ENCODE results near the gene PLPPR5.

Gene PLPPR5

DNA sequence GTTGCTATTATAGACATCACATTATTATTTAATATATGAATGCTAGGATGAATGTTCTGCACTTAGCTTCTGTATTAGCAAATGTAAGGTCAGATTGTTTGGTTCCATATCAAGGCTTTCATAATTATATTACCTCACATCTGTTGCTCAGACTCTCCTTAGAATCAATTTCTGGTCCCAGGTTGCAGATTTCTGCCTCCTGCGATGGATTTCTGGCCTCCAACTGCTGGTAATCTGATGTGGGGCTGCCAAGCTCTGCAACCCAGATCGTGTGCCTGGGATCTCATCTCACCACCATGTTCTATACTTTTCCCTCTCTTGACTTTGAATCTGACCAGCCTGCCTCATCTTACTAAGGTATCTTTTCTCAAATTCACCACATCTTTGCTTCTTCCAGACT, 25.2 kb downstream of the PLPPR5 start:
- intact Hi-C loops (cut with DNase I) = no loop called here

GRCh38 chr1:98975810-98976209, 28.9 kb downstream of the PLPPR5 start:
- intact Hi-C loops (cut with DNase I) = no loop called here
- DNase-seq = no peak

More for the DNA sequence above, 25.2 kb downstream of the PLPPR5 start:
- no peak for DNase-seq

- intact Hi-C loops (cut with DNase I) = no loop called here
- DNase-seq = peak in 1 of 42 donors; percentile 24
Observed at GRCh38 chr1:98975113-98975512, 29.5 kb downstream of the PLPPR5 start.

GRCh38 chr1:98969798-98970490, 34.7 kb downstream of the PLPPR5 start:
- no peak for DNase-seq
- intact Hi-C loops (cut with DNase I) = no loop called here

DNA sequence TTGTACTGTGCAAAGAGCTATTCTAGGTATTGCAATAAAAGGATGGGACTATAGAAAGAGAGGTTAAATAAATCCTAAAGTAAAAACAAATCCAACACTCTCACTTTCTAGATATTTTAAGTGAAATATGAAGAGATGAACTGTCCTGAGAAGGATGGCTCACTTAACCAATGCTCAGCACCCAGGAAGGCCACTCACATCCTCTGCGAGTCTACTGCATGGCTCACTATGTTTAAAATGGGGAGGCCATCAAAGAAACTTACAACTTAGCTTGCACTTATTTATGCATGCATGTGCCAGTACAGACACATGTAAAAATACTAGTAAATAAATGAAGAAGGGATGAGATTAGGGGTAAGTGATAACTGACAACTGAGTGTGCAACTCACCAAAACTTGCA, 37.5 kb downstream of the PLPPR5 start:
- no peak for DNase-seq
- intact Hi-C loops (cut with DNase I) = no loop called here

GRCh38 chr1:98965394-98965793, 39.3 kb downstream of the PLPPR5 start:
- no peak for DNase-seq
- intact Hi-C loops (cut with DNase I) = no loop called here

DNA sequence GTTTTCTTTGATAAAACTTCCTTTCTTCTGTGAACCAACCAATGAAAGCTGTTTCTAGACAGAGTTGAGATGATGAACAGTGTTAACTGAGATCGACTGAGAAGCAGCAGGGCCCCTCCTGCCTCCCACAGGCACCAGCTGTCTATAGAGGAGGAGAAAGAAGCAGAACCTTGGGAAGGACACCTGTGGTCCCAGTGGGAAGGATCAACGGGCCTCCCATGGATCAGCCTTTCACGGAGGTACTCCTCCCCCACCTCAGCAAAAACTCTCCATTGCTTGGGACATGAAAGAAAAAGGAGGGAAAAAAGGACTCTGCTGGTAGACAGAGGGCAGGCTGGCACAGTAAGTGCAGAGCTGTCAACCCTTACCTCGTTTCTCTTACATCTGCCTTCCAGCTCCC, 40.5 kb downstream of the PLPPR5 start:
- intact Hi-C loops (cut with DNase I) = no loop called here

GRCh38 chr1:98963064-98963758, 41.5 kb downstream of the PLPPR5 start:
- intact Hi-C loops (cut with DNase I) = no loop called here
- no peak for DNase-seq

More for the DNA sequence above, 40.5 kb downstream of the PLPPR5 start:
- DNase-seq = no peak

DNA sequence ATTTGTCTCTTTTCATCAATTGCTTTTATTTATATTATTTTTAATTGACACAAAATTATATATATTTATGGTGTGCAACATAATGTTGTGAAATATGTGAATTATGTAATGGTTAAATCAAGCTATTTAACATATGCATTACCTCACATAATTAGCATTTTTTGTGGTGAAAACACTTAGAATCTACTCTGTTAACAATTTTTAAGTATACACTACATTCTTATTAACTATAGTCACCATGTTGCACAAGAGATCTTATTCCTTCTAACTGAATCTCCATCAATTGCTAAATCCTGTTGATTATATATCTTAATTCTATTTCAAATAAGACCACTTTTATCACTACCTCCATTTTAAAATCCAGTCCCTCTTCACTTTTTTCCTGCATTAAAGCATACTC, 42.5 kb downstream of the PLPPR5 start:
- no peak for DNase-seq
- intact Hi-C loops (cut with DNase I) = no loop called here

DNA sequence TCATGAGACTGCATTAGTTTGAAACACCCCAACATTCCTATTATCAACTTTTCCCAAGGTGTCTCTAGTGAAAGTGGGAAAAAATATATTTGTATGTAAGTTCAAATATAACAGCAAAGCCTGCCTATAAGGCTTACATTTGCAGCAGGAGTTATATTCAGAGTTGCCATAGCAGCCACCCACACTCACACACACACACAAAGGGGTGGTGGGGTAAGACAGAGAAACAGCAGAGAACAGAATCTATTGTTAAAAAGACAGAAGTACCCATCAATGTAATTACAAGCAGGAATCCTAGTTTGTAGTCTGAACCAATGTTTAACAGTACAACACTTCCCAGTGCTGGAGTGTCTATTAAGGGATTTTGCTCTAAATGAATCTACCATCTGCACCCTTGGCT, 55.0 kb downstream of the PLPPR5 start:
- DNase-seq = peak in 33 of 42 donors; percentile 10 to 85 (median 39)
- intact Hi-C loops (cut with DNase I) = no loop called here

DNA sequence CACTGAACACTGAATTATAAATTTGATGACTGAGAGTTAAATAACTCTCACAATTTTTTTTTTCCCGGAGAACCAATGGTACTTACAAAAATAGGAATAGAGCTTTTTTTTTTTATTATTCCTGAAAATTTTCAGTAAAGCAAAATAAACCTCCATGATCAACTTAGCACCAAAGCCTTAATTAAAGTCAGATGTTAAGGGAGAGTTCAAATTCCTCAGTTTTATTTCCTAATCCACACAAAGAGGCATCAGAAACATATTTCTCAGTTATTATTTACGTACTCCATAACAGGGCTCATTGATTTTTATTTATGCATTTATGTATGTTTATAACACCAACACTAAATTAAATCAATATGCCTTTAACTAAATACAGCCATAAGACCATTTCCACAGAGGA, 55.5 kb downstream of the PLPPR5 start:
- intact Hi-C loops (cut with DNase I) = no loop called here
- DNase-seq = no peak

GRCh38 chr1:98947071-98947470, 57.6 kb downstream of the PLPPR5 start:
- intact Hi-C loops (cut with DNase I) = no loop called here
- no peak for DNase-seq

DNA sequence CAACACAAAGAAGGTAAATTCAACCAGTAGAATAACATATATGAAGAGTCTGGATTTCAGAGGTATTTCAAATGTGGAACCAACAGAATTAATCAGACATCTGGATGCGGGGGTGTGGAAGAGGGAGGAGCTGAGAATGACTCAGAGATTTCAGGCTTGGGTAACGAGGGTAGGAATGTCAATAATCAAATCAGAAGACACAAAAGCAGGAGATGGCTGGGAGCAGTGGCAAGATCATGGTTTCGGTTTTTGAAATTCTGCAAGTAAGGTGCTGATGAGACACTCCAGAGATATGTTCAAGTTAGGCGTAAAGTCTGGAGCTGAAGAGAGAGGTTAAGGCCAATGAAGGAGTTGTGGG, 64.0 kb downstream of the PLPPR5 start:
- intact Hi-C loops (cut with DNase I) = no loop called here
- DNase-seq = peak in 31 of 42 donors; percentile 6 to 72 (median 40)

DNA sequence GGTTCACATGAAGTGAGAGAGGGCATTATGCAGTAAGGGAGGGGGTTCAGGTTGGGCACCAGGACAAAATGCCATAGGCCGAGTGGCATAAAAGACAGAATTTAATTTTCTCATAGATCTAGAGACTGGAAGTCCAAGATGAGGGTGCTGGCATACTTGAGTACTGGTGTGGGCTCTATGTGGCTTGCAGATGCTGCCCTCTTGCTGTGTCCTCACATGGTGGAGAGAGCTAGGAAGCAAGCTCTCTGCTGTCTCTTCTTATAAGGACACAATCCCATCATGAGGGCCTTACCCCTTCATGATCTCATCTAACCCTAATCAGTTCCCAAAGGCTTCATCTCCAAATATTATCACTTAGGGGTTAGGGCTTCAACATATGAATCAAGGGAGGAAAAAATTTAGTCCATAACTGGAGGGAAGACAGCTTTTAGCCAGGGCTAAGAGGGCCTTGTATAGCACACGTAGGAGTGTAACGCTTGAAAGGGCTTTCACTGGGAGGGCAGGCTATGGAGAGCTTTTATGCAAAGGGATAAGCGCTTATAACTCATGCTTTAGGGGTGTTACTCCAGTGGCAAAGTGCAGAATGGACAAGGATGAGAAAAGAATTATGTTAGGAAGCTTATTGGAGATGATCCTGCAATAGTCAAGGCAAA, 64.5 kb downstream of the PLPPR5 start:
- DNase-seq = no peak
- intact Hi-C loops (cut with DNase I) = no loop called here

DNA sequence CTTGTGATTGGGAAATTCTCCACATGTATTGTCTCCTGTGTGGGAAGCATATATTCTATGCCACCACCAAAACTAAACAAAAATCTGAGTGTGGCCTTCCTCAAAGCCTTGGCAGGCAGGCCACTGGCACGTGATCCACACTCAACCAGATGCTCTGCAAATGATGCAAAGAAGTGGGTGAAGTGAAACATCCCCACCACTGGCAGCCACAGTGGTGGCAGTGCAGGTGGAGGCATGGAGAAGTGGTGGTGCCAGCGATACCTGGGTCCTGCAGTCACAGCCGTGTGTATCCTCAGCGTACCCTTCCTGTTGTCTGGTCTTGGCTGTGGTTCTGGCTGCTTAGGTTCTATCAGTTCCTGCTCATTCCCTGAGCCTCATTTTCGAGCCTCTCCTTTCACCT, 65.2 kb downstream of the PLPPR5 start:
- intact Hi-C loops (cut with DNase I) = no loop called here
- DNase-seq = no peak

- no peak for DNase-seq
- intact Hi-C loops (cut with DNase I) = no loop called here
Observed at GRCh38 chr1:98937347-98937746, 67.3 kb downstream of the PLPPR5 start.

DNA sequence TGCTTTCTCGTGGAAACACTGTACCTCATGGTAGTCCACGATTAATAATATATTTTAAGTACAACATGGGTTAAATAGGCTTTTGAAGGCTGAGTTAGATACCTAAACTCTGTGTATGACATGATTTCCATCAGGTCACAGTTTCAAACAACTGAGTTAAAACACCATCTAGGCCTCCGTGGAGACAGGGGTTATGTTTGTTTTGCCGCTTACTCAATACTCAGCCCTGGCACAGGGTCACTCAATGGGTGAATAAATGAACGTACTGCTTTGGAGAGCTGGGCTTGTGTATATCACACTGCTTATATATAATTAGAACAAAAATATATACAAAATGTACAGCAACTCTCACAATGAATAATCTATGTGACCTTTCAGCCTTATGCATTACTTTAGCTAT, 72.5 kb downstream of the PLPPR5 start:
- intact Hi-C loops (cut with DNase I) = no loop called here
- no peak for DNase-seq

GRCh38 chr1:98931128-98931835, 73.4 kb downstream of the PLPPR5 start:
- intact Hi-C loops (cut with DNase I) = no loop called here
- peak; percentile 15 to 94 (median 71) for DNase-seq

- DNase-seq = no peak
- intact Hi-C loops (cut with DNase I) = no loop called here
Observed at GRCh38 chr1:98929437-98929836, 75.2 kb downstream of the PLPPR5 start.

- intact Hi-C loops (cut with DNase I) = no loop called here
Observed at GRCh38 chr1:98926597-98926996, 78.1 kb downstream of the PLPPR5 start.

More at GRCh38 chr1:98926597-98926996, 78.1 kb downstream of the PLPPR5 start:
- no peak for DNase-seq

Data from head of caudate nucleus (tissue), 42 donors.